Activated naive CD4-positive, alpha-beta T cell treated with anti-CD3 and anti-CD28 coated beads, Interleukin-2, amount 10 ng/mL, durations not matched to agents 7 days and 5 days (primary cell): ENCODE results near the gene TIMM44.

Experiments used
- CTCF ChIA-PET: fragments of 350-600 bp; sonication (Branson Sonifier 250); formaldehyde crosslinking; loops from one replicate; lab custom pipeline; 2021; ENCODE audit warnings: antibody characterized with exemption; lab: Charles Lee
- DNase-seq: peaks from one replicate; pipeline ENCODE4 v3.0.0-alpha.2; 2020
- H3K27ac Mint-ChIP-seq: one replicate; pipeline ENCODE4 v1.8.0; 2021; ENCODE audit warnings: mild to moderate bottlenecking, moderate library complexity, mixed read lengths
- H3K27me3 Mint-ChIP-seq: one replicate; pipeline ENCODE4 v1.8.0; 2021; ENCODE audit warnings: mild to moderate bottlenecking, mixed read lengths
- H3K36me3 Mint-ChIP-seq: one replicate; pipeline ENCODE4 v1.8.0; 2021; ENCODE audit warnings: mixed read lengths
- H3K4me1 Mint-ChIP-seq: one replicate; pipeline ENCODE4 v1.8.0; 2021; ENCODE audit warnings: mixed read lengths
- H3K4me3 Mint-ChIP-seq: one replicate; pipeline ENCODE4 v1.8.0; 2021; ENCODE audit warnings: mild to moderate bottlenecking, moderate library complexity, mixed read lengths
- H3K9me3 Mint-ChIP-seq: one replicate; pipeline ENCODE4 v1.8.0; 2021; ENCODE audit warnings: mixed read lengths

Gene TIMM44

DNA sequence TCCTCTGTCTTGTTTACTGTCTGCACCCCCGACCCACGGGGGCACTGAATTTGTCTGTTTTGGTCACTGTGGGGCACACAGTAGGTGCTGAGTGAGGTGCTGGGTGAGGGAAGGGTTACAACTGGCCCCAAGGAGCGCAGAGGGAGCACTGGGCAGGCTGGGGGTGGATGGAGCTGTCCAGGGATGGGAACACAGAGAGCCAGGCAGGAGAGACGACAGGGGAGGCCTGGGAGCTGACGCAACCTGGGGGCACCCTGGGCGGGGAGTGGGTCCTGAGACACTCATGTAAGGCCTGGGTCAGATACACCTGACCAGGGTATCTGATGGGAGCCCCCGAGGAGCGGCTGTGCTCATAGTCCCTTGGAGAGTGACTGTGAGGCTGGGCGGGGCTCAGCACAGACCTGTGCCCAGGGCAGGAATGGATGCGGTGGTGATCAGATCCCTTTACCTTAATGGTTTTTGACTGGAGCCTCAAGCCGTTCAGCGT is 37.2 kb upstream of the TIMM44 start:
- Mint-ChIP-seq H3K4me1 (no peaks in the 10 kb centered on the region), H3K4me3 (no peak overlapping the region), H3K27me3 (no peaks in the 10 kb centered on the region), H3K27ac (no peak overlapping the region), H3K36me3 (peaks cover 12% of the 10 kb centered on the region), H3K9me3 (no peaks in the 10 kb centered on the region)
- DNase-seq: no peak
- CTCF ChIA-PET: no interaction called here

DNA sequence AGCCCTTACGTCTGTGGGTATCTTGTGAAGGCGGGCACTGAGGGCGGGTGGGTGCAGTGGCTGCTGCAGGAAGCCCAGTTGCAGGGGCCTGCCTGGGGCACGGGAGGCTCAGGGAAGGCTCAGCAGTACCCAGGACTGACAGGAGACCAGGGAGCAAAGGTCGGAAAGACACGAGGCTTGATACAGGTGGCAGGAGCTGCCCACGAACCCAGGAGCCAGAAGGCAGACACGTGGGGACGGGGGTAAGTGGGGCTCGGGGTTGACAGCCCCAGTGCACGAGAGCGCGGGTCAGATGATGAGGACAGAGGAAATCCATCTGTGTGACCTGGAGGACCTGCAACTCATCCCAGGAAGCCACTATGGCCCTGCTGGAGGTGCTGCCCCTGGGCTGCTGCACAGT is 36.7 kb upstream of the TIMM44 start:
- Mint-ChIP-seq H3K27ac (no peak overlapping the region), H3K36me3 (peaks cover 12% of the 10 kb centered on the region)

DNA sequence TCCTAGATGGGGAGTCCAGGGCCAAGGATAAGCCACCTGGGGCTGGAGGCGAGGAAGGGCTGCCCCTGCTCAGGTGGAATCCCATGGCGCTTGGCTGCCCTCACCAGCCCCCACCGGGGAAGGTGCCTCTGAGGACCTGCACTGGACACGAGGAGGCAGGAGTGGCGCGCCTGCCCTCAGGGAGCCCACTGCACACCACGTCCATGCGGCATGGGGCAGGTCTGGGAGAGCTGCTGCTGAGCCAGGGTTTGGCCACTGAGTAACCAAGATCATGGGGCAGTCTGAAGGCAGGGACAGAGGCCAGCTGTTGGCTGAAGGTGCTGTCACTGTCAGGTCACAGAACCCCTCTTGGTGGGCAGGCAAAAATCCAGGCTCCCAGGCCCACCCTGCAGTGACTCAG is 36.1 kb upstream of the TIMM44 start:
- Mint-ChIP-seq H3K27ac (no peak overlapping the region), H3K9me3 (no peaks in the 10 kb centered on the region), H3K27me3 (no peaks in the 10 kb centered on the region), H3K4me1 (no peaks in the 10 kb centered on the region), H3K4me3 (no peak overlapping the region), H3K36me3 (peaks cover 12% of the 10 kb centered on the region)
- CTCF ChIA-PET: no interaction called here
- DNase-seq: no peak

More for the DNA sequence above, 36.7 kb upstream of the TIMM44 start:
- Mint-ChIP-seq H3K4me1 (no peaks in the 10 kb centered on the region), H3K27me3 (no peaks in the 10 kb centered on the region), H3K4me3 (no peak overlapping the region), H3K9me3 (no peaks in the 10 kb centered on the region)
- CTCF ChIA-PET: no interaction called here
- no peak for DNase-seq

DNA sequence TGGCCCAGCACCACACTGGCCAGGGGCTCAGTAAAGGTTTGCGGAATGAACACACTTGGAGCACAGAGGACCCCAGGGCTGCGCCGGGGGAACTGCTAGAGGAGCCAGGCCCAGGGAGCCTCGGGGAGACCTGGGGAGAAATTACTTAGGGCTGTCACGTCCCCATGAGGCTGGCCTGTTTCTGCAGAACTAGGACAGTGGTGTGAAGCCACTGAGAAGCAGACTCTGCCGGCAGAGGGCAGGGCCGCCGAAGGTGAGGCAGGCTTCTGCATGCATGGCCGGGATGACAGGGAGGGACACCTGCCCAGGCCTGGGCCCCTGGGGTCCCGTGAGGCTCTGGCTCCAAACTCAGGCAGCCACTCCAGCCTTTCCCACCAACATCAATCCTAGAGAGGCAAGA is 35.5 kb upstream of the TIMM44 start:
- Mint-ChIP-seq H3K27me3 (no peaks in the 10 kb centered on the region), H3K4me3 (no peak overlapping the region), H3K4me1 (no peaks in the 10 kb centered on the region), H3K27ac (no peak overlapping the region), H3K9me3 (no peaks in the 10 kb centered on the region), H3K36me3 (peaks cover 15% of the 10 kb centered on the region)
- CTCF ChIA-PET: no interaction called here
- DNase-seq: no peak

DNA sequence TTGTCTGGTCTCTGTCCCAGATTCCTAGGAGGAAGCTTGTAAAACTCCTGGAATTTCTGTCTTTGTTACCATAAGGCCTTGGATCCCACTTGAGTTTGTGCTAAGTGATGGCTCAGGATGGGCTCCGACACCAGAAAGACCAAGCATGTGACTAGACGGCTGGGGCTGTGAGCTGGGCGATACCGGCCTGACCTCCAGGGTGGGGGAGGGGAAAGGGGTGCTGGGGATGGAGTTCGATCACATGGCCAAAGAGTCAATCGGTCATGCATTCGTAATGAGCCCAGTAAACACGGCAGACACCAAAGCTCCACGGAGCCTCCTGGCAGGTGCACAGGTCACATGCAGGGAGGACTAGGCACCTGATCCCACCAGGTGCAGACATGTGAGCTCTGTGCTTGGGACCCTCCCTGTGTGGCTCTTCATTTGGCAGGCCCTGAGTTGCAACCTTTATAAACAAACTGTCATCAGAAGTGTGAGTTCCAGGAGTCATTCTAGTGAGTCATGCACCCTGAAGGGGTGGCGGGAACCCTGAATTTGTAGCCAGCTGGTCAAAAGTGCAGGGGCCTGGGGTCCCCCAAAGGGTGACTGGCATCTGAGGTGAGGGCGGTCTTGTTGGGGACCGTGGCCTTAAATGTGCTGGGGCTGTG is 34.8 kb upstream of the TIMM44 start:
- Mint-ChIP-seq H3K36me3 (peaks cover 22% of the 10 kb centered on the region), H3K9me3 (no peaks in the 10 kb centered on the region), H3K4me3 (no peak overlapping the region), H3K27ac (no peak overlapping the region), H3K4me1 (no peaks in the 10 kb centered on the region), H3K27me3 (no peaks in the 10 kb centered on the region)
- CTCF ChIA-PET: no interaction called here
- DNase-seq: no peak

DNA sequence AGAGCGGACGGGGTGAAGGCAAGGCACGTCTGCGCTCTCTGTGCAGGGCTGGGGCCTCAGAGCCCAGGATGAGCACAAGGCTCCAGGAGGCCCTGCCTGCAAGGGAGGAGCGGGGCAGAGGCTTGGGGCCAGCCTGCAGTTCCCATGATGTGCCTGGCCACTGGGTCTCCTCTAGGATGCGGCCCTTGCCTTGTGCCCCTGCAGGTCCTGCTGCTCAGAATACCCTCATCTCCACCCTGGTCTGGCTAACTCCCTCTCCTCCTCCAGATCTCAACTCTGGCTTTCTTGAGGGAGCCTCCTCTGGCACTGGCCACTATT is 34.2 kb upstream of the TIMM44 start:
- H3K27me3 Mint-ChIP-seq: no peaks in the 10 kb centered on the region
- peaks cover 22% of the 10 kb centered on the region for H3K36me3 Mint-ChIP-seq
- no peak overlapping the region for H3K27ac Mint-ChIP-seq
- no peak for DNase-seq
- H3K4me3 Mint-ChIP-seq: no peak overlapping the region
- no peaks in the 10 kb centered on the region for H3K9me3 Mint-ChIP-seq
- CTCF ChIA-PET: interaction anchor here (0.9 kb wide), 1 partner anchor 24 kb away, joined by 3 read pairs; no protein-coding TSS in a partner anchor
- no peaks in the 10 kb centered on the region for H3K4me1 Mint-ChIP-seq

DNA sequence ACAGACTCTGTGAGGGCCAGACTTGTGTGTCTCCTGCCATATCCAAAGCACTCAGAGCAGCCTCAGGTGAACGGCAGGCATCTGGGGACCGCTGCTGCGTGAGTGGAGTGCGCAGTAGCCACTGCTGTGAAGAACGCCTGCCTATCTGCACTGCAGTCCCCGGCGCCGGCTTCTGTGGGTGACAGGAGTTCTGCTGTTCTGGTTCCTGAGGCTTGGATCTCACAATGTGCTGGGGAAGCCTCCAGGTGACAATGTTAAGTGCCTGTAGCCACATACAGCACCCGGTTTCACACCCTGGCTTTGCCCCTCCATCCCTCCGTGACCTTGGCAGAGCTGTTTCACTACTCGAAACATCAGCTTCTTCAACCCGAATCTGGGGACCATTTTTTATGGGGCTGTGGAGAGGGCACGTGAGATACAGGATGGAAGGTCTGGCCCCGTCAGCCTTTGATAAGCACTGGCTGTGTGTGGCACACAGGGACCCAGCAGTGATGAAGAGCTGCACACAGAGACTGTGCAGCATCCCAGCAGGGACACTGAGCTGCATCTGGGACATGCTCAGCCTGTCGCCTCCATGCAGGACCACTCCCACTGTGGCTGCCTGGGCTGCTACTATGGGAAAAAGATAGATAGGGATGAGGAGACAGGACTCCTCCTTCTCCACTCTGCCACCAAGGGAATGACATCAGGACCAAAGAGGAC is 33.7 kb upstream of the TIMM44 start:
- Mint-ChIP-seq H3K27me3 (no peaks in the 10 kb centered on the region), H3K9me3 (no peaks in the 10 kb centered on the region), H3K27ac (no peak overlapping the region), H3K4me3 (no peak overlapping the region), H3K4me1 (no peaks in the 10 kb centered on the region), H3K36me3 (peaks cover 21% of the 10 kb centered on the region)
- CTCF ChIA-PET: interaction anchor here (0.9 kb wide), 1 partner anchor 25 kb away, joined by 3 read pairs; no protein-coding TSS in a partner anchor
- DNase-seq: no peak

DNA sequence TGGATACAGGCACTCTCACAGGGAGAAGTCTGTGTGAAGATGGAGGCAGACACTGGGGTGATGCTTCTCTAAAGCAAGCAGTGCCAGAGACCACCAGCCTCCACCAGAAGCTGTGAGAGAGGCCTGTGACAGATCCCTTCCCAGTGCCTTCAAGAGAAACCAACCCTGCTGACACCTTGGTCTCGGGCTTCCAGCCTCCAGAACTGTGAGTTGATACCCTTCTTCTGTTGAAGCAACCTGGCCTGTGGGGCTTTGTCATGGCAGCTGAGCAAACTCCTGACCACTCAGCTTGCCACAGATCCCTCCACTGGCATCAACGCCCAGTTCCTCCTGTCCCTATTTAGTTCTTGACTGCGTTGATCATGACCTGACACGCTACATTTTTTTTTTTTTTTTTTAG is 33.0 kb upstream of the TIMM44 start:
- H3K9me3 Mint-ChIP-seq: no peaks in the 10 kb centered on the region
- CTCF ChIA-PET: no interaction called here
- no peaks in the 10 kb centered on the region for H3K27me3 Mint-ChIP-seq
- H3K36me3 Mint-ChIP-seq: peaks cover 19% of the 10 kb centered on the region
- DNase-seq: no peak
- no peak overlapping the region for H3K4me3 Mint-ChIP-seq
- H3K27ac Mint-ChIP-seq: no peak overlapping the region
- H3K4me1 Mint-ChIP-seq: no peaks in the 10 kb centered on the region

DNA sequence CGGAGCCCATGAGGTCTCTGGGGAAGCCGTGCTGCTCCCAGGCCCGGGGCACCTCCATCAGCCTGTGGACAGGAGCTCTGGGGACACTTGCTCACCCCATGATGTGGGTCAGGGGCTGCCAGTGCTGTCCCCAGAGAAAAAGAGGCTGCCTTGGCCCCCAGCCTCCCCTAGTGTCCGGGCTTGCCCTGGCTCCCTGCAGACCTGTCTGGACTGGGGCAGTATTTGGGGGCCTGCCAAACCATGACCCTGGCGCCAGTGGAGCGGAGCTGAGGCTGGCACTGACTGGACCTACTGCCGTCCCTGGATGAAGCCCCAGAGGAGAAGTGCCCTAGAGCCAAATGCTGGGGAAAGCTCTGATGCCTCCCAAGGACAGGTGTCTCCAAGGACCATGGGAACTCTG is 31.6 kb upstream of the TIMM44 start:
- CTCF ChIA-PET: interaction anchor here (1.2 kb wide), 2 partner anchors 31 to 57 kb away, joined by 3 read pairs; no protein-coding TSS in a partner anchor
- Mint-ChIP-seq H3K9me3 (no peaks in the 10 kb centered on the region), H3K4me1 (no peaks in the 10 kb centered on the region)

DNA sequence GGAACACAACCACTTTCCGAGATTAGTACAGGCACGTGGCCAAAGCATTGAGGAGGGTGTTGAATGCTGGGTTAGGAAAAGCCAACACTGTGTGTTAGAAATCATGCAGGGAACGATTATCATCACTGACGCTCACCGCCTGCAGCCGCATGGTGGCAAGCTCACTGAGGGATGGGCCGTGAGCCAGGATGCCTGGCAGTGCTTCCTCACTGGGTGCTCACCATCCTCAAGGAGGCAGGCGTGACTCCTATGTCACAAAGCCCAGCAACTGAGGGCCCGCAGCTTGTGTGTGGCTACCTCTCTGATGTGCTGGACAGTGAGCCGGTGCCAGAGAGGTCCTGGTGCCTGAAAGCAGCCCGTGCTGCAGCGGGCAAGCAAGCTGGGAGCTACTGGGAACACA is 30.4 kb upstream of the TIMM44 start:
- Mint-ChIP-seq H3K27ac (no peak overlapping the region), H3K4me3 (no peak overlapping the region), H3K27me3 (no peaks in the 10 kb centered on the region), H3K4me1 (no peaks in the 10 kb centered on the region), H3K9me3 (no peaks in the 10 kb centered on the region), H3K36me3 (peaks cover 13% of the 10 kb centered on the region)
- CTCF ChIA-PET: interaction anchor here (1.0 to 1.2 kb wide), 2 partner anchors 9 to 56 kb away, joined by 3 read pairs; no protein-coding TSS in a partner anchor
- no peak for DNase-seq

More for the DNA sequence above, 31.6 kb upstream of the TIMM44 start:
- peaks cover 13% of the 10 kb centered on the region for H3K36me3 Mint-ChIP-seq
- DNase-seq: no peak
- no peak overlapping the region for H3K4me3 Mint-ChIP-seq
- H3K27ac Mint-ChIP-seq: no peak overlapping the region
- no peaks in the 10 kb centered on the region for H3K27me3 Mint-ChIP-seq

DNA sequence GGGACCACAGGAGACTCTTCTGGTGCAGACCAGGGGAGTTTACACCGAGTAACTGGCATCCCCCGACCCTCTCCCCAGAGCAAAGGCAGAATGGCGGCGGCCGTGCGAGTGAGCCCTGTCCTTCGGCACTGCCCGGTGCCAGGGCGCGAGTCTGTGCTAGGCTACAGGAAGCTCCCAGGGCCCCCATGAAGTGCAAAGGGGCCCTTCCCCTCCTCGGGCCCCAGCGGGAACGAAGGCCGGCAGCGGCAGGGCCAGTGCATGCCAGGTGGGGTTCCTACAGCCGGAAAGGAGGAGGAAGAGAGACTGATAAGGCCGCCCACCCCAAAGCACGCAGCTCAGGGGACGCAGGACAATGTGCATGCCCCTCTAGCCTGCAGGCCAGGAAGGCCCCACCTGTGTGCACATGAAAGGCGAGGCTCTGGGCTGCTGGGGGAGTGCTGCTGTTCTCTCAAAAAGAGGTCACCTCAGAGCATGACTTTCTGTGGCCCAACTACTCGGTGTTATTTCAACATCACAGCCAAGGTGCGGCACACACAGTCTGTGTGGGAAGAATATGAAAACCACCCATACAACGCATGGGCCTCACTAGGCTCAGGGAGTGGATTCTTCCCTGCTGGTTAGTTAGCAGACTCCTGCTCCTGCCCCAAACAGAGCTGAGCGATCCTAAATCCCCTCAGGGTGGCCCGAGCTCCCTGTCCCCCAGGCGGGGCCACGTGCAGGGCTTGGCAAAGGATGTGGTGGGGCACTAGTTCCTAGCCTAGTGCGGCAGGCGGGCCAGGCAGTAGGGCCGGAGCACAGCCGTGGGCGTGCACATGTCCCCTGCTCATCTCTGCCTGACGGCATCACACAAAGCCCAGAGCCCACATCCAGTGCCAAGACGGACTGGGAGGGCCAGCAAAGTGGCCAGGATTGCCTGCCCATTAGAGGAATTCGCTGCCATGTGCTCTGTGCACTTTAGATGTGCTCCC is 28.4 kb upstream of the TIMM44 start:
- Mint-ChIP-seq H3K27ac (no peak overlapping the region), H3K27me3 (no peaks in the 10 kb centered on the region), H3K9me3 (no peaks in the 10 kb centered on the region), H3K36me3 (peaks cover 17% of the 10 kb centered on the region), H3K4me3 (no peak overlapping the region), H3K4me1 (no peaks in the 10 kb centered on the region)
- DNase-seq: no peak
- CTCF ChIA-PET: interaction anchor here (0.6 to 1.1 kb wide), 3 partner anchors 23 to 102 kb away, joined by 3 read pairs; partner anchors contain the start of gene TIMM44

DNA sequence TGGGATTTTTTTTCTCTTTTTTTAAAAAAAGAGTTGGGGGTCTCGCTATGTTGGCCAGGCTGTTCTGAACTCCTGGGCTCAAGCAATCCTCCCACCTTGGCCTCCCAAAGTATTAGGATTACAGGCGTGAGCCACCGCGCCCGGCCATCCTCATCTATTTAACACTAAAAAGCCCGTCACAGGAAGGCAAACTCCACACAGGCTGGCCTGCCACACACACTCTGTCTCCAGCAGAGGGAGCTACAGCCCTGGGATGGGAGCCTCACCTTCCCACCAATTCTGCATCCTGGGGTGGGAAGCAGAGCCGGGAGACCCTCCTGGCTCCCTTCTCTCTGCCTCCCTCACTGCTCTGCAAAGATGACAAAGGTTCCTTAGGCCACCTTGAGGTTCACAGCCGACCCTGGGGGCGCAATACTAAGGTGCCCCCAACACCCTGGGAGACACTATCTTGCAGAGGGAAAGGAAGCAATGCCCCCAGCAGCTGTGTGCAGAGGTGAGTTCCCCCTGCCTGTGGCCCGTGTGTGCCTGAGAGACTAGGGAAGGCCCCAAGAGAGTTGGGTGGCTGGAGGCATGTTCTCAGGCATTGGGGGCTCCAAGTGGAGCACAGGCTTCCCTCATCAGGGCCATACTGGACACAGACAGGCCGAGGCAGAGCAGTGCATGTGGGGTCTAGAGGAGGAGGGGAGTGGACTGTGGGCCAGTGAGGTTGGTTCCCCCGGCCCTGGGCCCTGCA is 27.4 kb upstream of the TIMM44 start:
- Mint-ChIP-seq H3K4me1 (no peaks in the 10 kb centered on the region), H3K36me3 (peaks cover 17% of the 10 kb centered on the region), H3K27me3 (no peaks in the 10 kb centered on the region), H3K27ac (no peak overlapping the region), H3K4me3 (no peak overlapping the region), H3K9me3 (no peaks in the 10 kb centered on the region)
- peak; percentile 48 for DNase-seq
- CTCF ChIA-PET: interaction anchor here (0.6 to 1.6 kb wide), 6 partner anchors 23 to 183 kb away, joined by 3 to 5 read pairs (median 3); partner anchors contain the start of gene TIMM44

DNA sequence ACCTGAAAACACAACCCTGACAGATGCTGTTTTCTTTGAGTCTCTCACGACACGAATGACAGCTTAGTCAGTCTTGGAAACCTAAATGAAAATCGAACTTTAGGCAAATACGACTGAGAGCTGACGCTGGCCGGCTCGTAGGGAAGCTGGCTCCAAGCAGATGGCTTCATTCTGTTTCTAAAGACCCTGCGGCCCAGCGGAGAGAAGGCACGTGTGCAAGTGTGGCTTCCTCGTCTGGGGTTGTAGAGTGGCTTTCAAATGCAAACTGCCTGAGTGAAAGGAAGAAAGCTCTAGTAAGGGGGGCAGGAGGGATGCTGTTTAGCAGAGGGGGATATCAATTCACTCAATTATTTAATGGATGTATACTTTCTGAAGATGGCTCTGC is 26.1 kb upstream of the TIMM44 start:
- Mint-ChIP-seq H3K36me3 (peaks cover 21% of the 10 kb centered on the region), H3K27ac (no peak overlapping the region), H3K4me1 (no peaks in the 10 kb centered on the region), H3K9me3 (no peaks in the 10 kb centered on the region), H3K4me3 (no peak overlapping the region), H3K27me3 (no peaks in the 10 kb centered on the region)
- CTCF ChIA-PET: interaction anchor here (0.8 to 1.6 kb wide), 4 partner anchors 11 to 185 kb away, joined by 3 to 5 read pairs (median 4); no protein-coding TSS in a partner anchor
- no peak for DNase-seq
